Esophagus squamous epithelium (tissue), 5 donors: ENCODE data around the gene TNIP1. TPM values are rescaled to one million over a fixed set of nuclear protein-coding genes. Genes with fewer than 3 reads are reported as not detected.

Experiments used
- DNase-seq: peaks from one replicate; lab custom pipeline; 2025; lab: John Stamatoyannopoulos, UW
- H3K27ac ChIP-seq, 4 donors: fragments of 200-600 bp; sonication (generic); one replicate each; pipeline ENCODE4 v1.5.1; 2016 to 2019; ENCODE audit warnings: mild to moderate bottlenecking in 1 of 4
- H3K27me3 ChIP-seq, 4 donors: fragments of 200-600 bp; sonication (generic); 1 replicate in 3 of 4; 2 replicates in 1 of 4; pipeline versions ENCODE4 v1.5.1 to v1.6.0; 2017 to 2021; ENCODE audit warnings: antibody characterized with exemption in 1 of 4
- H3K36me3 ChIP-seq, 3 donors: fragments of 200-600 bp; sonication (generic); one replicate each; pipeline ENCODE4 v1.5.1; 2016 to 2019
- H3K4me1 ChIP-seq, 3 donors: fragments of 200-600 bp; sonication (generic); one replicate each; pipeline ENCODE4 v1.5.1; 2017 to 2019
- H3K4me3 ChIP-seq, 4 donors: fragments of 200-600 bp; sonication (generic); 1 replicate in 3 of 4; 2 replicates in 1 of 4; pipeline ENCODE4 v1.5.1; 2016 to 2019; ENCODE audit warnings: mild to moderate bottlenecking in 2 of 4, moderate library complexity in 1 of 4
- H3K9me3 ChIP-seq, 3 donors: fragments of 200-600 bp; sonication (generic); one replicate each; pipeline ENCODE4 v1.5.1; 2016 to 2019
- POLR2A ChIP-seq, 4 donors: fragments of 450-650 bp; IDR thresholded peaks; one replicate each; pipeline ENCODE4 v1.6.1; 2017; ENCODE audit warnings: antibody characterized with exemption in 4 of 4, mild to moderate bottlenecking in 4 of 4, moderate library complexity in 3 of 4
- WGBS, 2 donors: methylation state at CpG; one replicate each; pipeline ENCODE4 v1.1.5; 2018; 5-methylcytosine and 5-hydroxymethylcytosine counted together
- intact Hi-C: fragments of 100-400 bp; cut with DNase I; formaldehyde crosslinking; loops from one replicate; pipeline ENCODE4 v1.15.0; 2022
- total RNA-seq, 4 donors: library from RNA; depleted of rRNA; stranded (reverse); fragments of >200 nt; gene quantifications; one replicate each; pipeline ENCODE4 v1.1.0, GENCODE V29; 2016
- TF ChIP-seq, protein P1 (sequence below), 6 experiments: fragments of 450-650 bp in 4 of 6; fragments of 200-600 bp in 2 of 6; sonication (generic) in 2 of 6; IDR thresholded peaks; one replicate each; pipeline ENCODE4 v1.5.1; 2016 to 2019; ENCODE audit warnings: antibody characterized with exemption in 6 of 6, mild to moderate bottlenecking in 4 of 6, moderate library complexity in 4 of 6
- donor health status: DM: yes; HTN: yes; CAD: no.

TNIP1 gene
- total RNA-seq, 4 donors from 2014 or later: 55.5 to 109 (median 95.4) TPM

- DNase-seq: no peak
- Histone ChIP-seq H3K9me3 (no peaks in the 10 kb centered on the region), H3K27ac (no peak overlapping the region), H3K27me3 (no peaks in the 10 kb centered on the region), H3K4me3 (no peak overlapping the region), H3K4me1 (no peaks in the 10 kb centered on the region), H3K36me3 (no peaks in the 10 kb centered on the region)
- 31 to 36% methylated on average over 3 of the region's 3 CpGs for whole genome bisulfite sequencing, 2 donors
- intact Hi-C loops: no loop called here
- TF ChIP-seq POLR2A (IDR thresholded peaks at IDR 0.05): no peak
- TF ChIP-seq, protein P1, sequence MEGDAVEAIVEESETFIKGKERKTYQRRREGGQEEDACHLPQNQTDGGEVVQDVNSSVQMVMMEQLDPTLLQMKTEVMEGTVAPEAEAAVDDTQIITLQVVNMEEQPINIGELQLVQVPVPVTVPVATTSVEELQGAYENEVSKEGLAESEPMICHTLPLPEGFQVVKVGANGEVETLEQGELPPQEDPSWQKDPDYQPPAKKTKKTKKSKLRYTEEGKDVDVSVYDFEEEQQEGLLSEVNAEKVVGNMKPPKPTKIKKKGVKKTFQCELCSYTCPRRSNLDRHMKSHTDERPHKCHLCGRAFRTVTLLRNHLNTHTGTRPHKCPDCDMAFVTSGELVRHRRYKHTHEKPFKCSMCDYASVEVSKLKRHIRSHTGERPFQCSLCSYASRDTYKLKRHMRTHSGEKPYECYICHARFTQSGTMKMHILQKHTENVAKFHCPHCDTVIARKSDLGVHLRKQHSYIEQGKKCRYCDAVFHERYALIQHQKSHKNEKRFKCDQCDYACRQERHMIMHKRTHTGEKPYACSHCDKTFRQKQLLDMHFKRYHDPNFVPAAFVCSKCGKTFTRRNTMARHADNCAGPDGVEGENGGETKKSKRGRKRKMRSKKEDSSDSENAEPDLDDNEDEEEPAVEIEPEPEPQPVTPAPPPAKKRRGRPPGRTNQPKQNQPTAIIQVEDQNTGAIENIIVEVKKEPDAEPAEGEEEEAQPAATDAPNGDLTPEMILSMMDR (IDR thresholded peaks at IDR 0.05): no peak
Measured at GRCh38 chr5:150987746-150988145, 93.1 kb downstream of the TNIP1 start.

Other genes with a start within 250 kb of the TNIP1 start
- under 1 TPM in 1 of 4 donors, not detected in 3; 0.95 TPM for gene IRGM, start 234.5 kb downstream of the TNIP1 start, total RNA-seq
- gene ZNF300, start 176.1 kb downstream of the TNIP1 start, total RNA-seq: 1 to 10 TPM; 1.7 to 7.4 (median 4.9) TPM
- gene GPX3, start 60.4 kb downstream of the TNIP1 start, total RNA-seq: 1,000 to 10,000 TPM in 1 of 4 donors, 100 to 1,000 TPM in 3; 166 to 1,028 (median 489) TPM
- 10 to 100 TPM in 3 of 4 donors, 1 to 10 TPM in 1; 8.6 to 80.3 (median 24.9) TPM for gene ANXA6, start 76.7 kb upstream of the TNIP1 start, total RNA-seq
- 10 to 100 TPM; 10.9 to 87.0 (median 37.8) TPM for gene CCDC69, start 143.1 kb upstream of the TNIP1 start, total RNA-seq
- gene GM2A, start 172.2 kb upstream of the TNIP1 start, total RNA-seq: 100 to 1,000 TPM in 2 of 4 donors, 10 to 100 TPM in 2; 62.4 to 132 (median 89.7) TPM
- gene SLC36A3, start 222.7 kb upstream of the TNIP1 start, total RNA-seq: not detected